Keratinocyte (primary cell): Measurements from ENCODE around the gene USP12.

Experiments
- EZH2 ChIP-seq: IDR thresholded peaks from one replicate; pipeline ENCODE4 v1.6.1; 2012; ENCODE audit warnings: inconsistent platforms, mild to moderate bottlenecking, low read length, moderate library complexity
- TF ChIP-seq, protein P1 (sequence below), 3 experiments: IDR thresholded peaks in 1 of 3; conservative IDR thresholded peaks in 1 of 3; optimal IDR thresholded peaks in 1 of 3; 2 replicates in 2 of 3; 3 replicates in 1 of 3; pipeline versions ENCODE3 to v1.5.1; 2011; ENCODE audit warnings: low read length in 3 of 3, mild to moderate bottlenecking in 3 of 3, moderate library complexity in 2 of 3, control low read depth in 1 of 3, inconsistent platforms in 1 of 3; ENCODE audit not compliant: insufficient read depth in 2 of 3; ENCODE audit errors: extremely low read depth in 1 of 3

DNA sequence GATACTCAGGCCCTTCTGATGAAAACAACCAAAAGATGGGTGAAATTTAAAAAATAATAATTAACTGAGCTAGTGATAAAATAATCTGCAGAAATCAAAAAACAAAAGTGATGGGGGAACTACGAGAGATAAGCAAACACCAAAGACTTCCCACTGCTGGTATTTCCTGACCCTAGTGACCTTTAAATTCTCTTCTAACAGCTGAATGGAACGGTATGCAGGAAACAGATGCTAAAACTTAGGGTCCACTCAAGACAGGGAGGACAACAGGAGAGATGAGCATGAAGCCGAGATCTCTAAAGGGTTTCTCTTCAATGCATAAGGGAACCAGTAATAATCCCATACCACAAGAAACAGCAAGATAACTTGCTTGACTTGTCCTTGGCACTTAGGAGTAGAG is 50.8 kb downstream of the USP12 start:
- TF ChIP-seq, protein P1, sequence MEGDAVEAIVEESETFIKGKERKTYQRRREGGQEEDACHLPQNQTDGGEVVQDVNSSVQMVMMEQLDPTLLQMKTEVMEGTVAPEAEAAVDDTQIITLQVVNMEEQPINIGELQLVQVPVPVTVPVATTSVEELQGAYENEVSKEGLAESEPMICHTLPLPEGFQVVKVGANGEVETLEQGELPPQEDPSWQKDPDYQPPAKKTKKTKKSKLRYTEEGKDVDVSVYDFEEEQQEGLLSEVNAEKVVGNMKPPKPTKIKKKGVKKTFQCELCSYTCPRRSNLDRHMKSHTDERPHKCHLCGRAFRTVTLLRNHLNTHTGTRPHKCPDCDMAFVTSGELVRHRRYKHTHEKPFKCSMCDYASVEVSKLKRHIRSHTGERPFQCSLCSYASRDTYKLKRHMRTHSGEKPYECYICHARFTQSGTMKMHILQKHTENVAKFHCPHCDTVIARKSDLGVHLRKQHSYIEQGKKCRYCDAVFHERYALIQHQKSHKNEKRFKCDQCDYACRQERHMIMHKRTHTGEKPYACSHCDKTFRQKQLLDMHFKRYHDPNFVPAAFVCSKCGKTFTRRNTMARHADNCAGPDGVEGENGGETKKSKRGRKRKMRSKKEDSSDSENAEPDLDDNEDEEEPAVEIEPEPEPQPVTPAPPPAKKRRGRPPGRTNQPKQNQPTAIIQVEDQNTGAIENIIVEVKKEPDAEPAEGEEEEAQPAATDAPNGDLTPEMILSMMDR (optimal IDR thresholded peaks at IDR 0.05 in 1 of 3, IDR thresholded peaks at IDR 0.05 in 1 of 3, conservative IDR thresholded peaks at IDR 0.05 in 1 of 3; ENCODE audit: extremely low read depth in 1 of 3, insufficient read depth in 2 of 3, low read length in 3 of 3), result no peak
- TF ChIP-seq EZH2, result no peak
